GM21529 (cell line): ENCODE results near the gene CHADL.

Source experiments
- ATAC-seq: cut with Tn5 transposase; IDR thresholded peaks from one replicate; pipeline ENCODE4 v1.9.1; 2021; ENCODE audit not compliant: unreplicated experiment

CHADL gene

GRCh38 chr22:41256254-41257253, 15.8 kb upstream of the CHADL start:
- ATAC-seq, result no peak

- no peak for ATAC-seq
Observed at GRCh38 chr22:41254230-41254629, 13.5 kb upstream of the CHADL start.

GRCh38 chr22:41252365-41252764, 11.6 kb upstream of the CHADL start:
- ATAC-seq, result no peak

- no peak for ATAC-seq
Observed at GRCh38 chr22:41250127-41250526, 9.4 kb upstream of the CHADL start.

- ATAC-seq, result no peak
Observed at GRCh38 chr22:41249442-41249841, 8.7 kb upstream of the CHADL start.

GRCh38 chr22:41248758-41249157, 8.0 kb upstream of the CHADL start:
- ATAC-seq, result no peak

- ATAC-seq, result no peak
Observed at GRCh38 chr22:41248314-41248713, 7.6 kb upstream of the CHADL start.

GRCh38 chr22:41247703-41248102, 7.0 kb upstream of the CHADL start:
- ATAC-seq, result no peak

GRCh38 chr22:41245917-41246499, 5.3 kb upstream of the CHADL start:
- no peak for ATAC-seq

GRCh38 chr22:41243361-41243760, 2.6 kb upstream of the CHADL start:
- no peak for ATAC-seq

GRCh38 chr22:41242396-41243117, 1.8 kb upstream of the CHADL start:
- no peak for ATAC-seq

- ATAC-seq, result no peak
Observed at GRCh38 chr22:41241133-41241676, 474 bp upstream of the CHADL start.

GRCh38 chr22:41239443-41240128, 1.1 kb downstream of the CHADL start:
- ATAC-seq, result no peak

GRCh38 chr22:41238570-41239442, 1.9 kb downstream of the CHADL start:
- ATAC-seq, result no peak

GRCh38 chr22:41237707-41238569, 2.8 kb downstream of the CHADL start:
- peak; percentile 63 for ATAC-seq

GRCh38 chr22:41237036-41237706, 3.6 kb downstream of the CHADL start:
- ATAC-seq, result no peak

- no peak for ATAC-seq
Observed at GRCh38 chr22:41234815-41235695, 5.7 kb downstream of the CHADL start.
